A673 (cell line): ENCODE measurements around the gene ARMC12. TPM values are rescaled to one million over a fixed set of nuclear protein-coding genes. Genes with fewer than 3 reads are reported as not detected.
A peak's percentile ranks its signal among the peaks of the same experiment; 100 is the strongest.
"Not testable (repeated sequence)": the region's sequence is repeated elsewhere in the genome, so short reads cannot be mapped to it uniquely, and the experiment has no call there.

Source experiments
- BruUV-seq: library from RNA; stranded (reverse); fragments of 400-500 nt; replicated peaks from 2 replicates; lab custom pipeline; 2021; lab: Mats Ljungman, UMichigan
- CTCF ChIA-PET: fragments of 300-600 bp; sonication (Branson Sonifier 250); formaldehyde crosslinking; loops from one replicate; lab custom pipeline; 2022; ENCODE audit warnings: antibody characterized with exemption; lab: Charles Lee
- POLR2A ChIA-PET: fragments of 300-600 bp; sonication (Branson Sonifier 250); formaldehyde crosslinking; loops from one replicate; lab custom pipeline; 2022; ENCODE audit warnings: antibody characterized with exemption; ENCODE audit not compliant: low non-redundant PET; lab: Charles Lee
- DNase-seq: peaks from one replicate; pipeline ENCODE4 v3.0.0-alpha.2; 2015; ENCODE audit warnings: low spot score
- H3K27ac ChIP-seq: fragments of 200-600 bp; sonication (generic); 2 replicates; pipeline ENCODE4 v1.5.1; 2016; ENCODE audit warnings: mixed run types, low read depth, mild to moderate bottlenecking, mixed read lengths, antibody characterized with exemption, low read length; ENCODE audit not compliant: poor library complexity, severe bottlenecking
- H3K27me3 ChIP-seq: fragments of 200-600 bp; sonication (generic); replicated peaks from 2 replicates; pipeline ENCODE4 v1.6.1; 2017; ENCODE audit warnings: mixed run types, low read depth, mild to moderate bottlenecking, mixed read lengths, antibody characterized with exemption, low read length; ENCODE audit not compliant: insufficient read depth, poor library complexity
- H3K36me3 ChIP-seq: fragments of 200-600 bp; sonication (generic); 2 replicates; pipeline ENCODE4 v1.6.1; 2016; ENCODE audit warnings: mixed run types, mild to moderate bottlenecking, mixed read lengths, antibody characterized with exemption, low read length; ENCODE audit not compliant: insufficient read depth, poor library complexity, severe bottlenecking
- H3K4me1 ChIP-seq: fragments of 200-600 bp; sonication (generic); 2 replicates; pipeline ENCODE4 v1.6.1; 2017; ENCODE audit warnings: mixed run types, mild to moderate bottlenecking, mixed read lengths, antibody characterized with exemption, low read length; ENCODE audit not compliant: insufficient read depth, poor library complexity, severe bottlenecking
- H3K4me3 ChIP-seq: fragments of 200-600 bp; sonication (generic); 2 replicates; pipeline ENCODE4 v1.5.1; 2016; ENCODE audit warnings: low read depth, mixed run types, mild to moderate bottlenecking, mixed read lengths, low read length; ENCODE audit not compliant: poor library complexity, severe bottlenecking
- H3K9me3 ChIP-seq: fragments of 200-600 bp; sonication (generic); 2 replicates; pipeline ENCODE4 v1.6.1; 2016; ENCODE audit warnings: mixed run types, low read depth, mild to moderate bottlenecking, mixed read lengths, antibody characterized with exemption, low read length; ENCODE audit not compliant: poor library complexity, severe bottlenecking
- CTCF ChIP-seq: fragments of 300-800, 200-600 bp; sonication (generic); conservative IDR thresholded peaks from 2 replicates; pipeline ENCODE4 v1.5.1; 2017; ENCODE audit warnings: low read depth, mild to moderate bottlenecking, antibody characterized with exemption, low read length, moderate library complexity, mixed read lengths
- EZH2 ChIP-seq: fragments of 200-600 bp; sonication (generic); IDR thresholded peaks from 2 replicates; pipeline ENCODE4 v1.6.1; 2017; ENCODE audit warnings: borderline replicate concordance, low read depth, mild to moderate bottlenecking, mixed read lengths, antibody characterized with exemption, low read length; ENCODE audit not compliant: poor library complexity, severe bottlenecking
- intact Hi-C: fragments of 100-400 bp; cut with micrococcal nuclease; formaldehyde crosslinking; loops from one replicate; pipeline ENCODE4 v1.10.0; 2022; ENCODE audit not compliant: unreplicated experiment
- total RNA-seq: library from RNA; stranded (reverse); gene quantifications from 2 replicates; pipeline ENCODE4 v1.2.3, GENCODE V29; 2021

Gene ARMC12
- total RNA-seq, 1 experiment from 2014 or later, result 1.0 TPM

- CTCF ChIA-PET, result no interaction called here
- POLR2A ChIA-PET, result no interaction called here
- Histone ChIP-seq H3K36me3 (no peaks in the 10 kb centered on the region), H3K27ac (no peak overlapping the region), H3K27me3 (no peaks in the 10 kb centered on the region), H3K4me1 (peaks cover 9% of the 10 kb centered on the region), H3K9me3 (no peaks in the 10 kb centered on the region), H3K4me3 (no peak overlapping the region)
- BruUV-seq, result no TSS peak
- TF ChIP-seq EZH2 (no peak), CTCF (no peak)
- intact Hi-C loops, result no loop called here
- no peak for DNase-seq
These were observed 45.6 kb upstream of the ARMC12 start for GRCh38 chr6:35691027-35691824.

GRCh38 chr6:35694462-35694861, 42.4 kb upstream of the ARMC12 start:
- Histone ChIP-seq H3K4me1 (peaks cover 9% of the 10 kb centered on the region), H3K27me3 (no peaks in the 10 kb centered on the region), H3K27ac (no peak overlapping the region), H3K9me3 (no peaks in the 10 kb centered on the region), H3K36me3 (no peaks in the 10 kb centered on the region), H3K4me3 (no peak overlapping the region)
- ChIA-PET POLR2A (no interaction called here), CTCF (no interaction called here)
- intact Hi-C loops, result no loop called here
- DNase-seq, result no peak
- no peak for TF ChIP-seq CTCF
- no peak for TF ChIP-seq EZH2
- BruUV-seq, result no TSS peak

GRCh38 chr6:35698430-35698829, 38.4 kb upstream of the ARMC12 start:
- DNase-seq, result peak; percentile 31
- intact Hi-C loops, H3K27ac ChIP-seq, H3K9me3 ChIP-seq, CTCF ChIA-PET, POLR2A ChIA-PET, BruUV-seq, H3K27me3 ChIP-seq, H3K36me3 ChIP-seq, H3K4me3 ChIP-seq, H3K4me1 ChIP-seq: not testable (repeated sequence)

- intact Hi-C loops, result no loop called here
- Histone ChIP-seq H3K4me3 (no peak overlapping the region), H3K36me3 (no peaks in the 10 kb centered on the region), H3K9me3 (no peaks in the 10 kb centered on the region), H3K4me1 (peaks cover 9% of the 10 kb centered on the region), H3K27me3 (no peaks in the 10 kb centered on the region), H3K27ac (no peak overlapping the region)
- ChIA-PET POLR2A (no interaction called here), CTCF (no interaction called here)
- no peak for DNase-seq
- no TSS peak for BruUV-seq
- TF ChIP-seq EZH2 (no peak), CTCF (no peak)
These were observed 38.0 kb upstream of the ARMC12 start for GRCh38 chr6:35698858-35699257.
